ENCODE data around the gene APOBEC3C.
"Not testable (repeated sequence)": the region's sequence is repeated elsewhere in the genome, so short reads cannot be mapped to it uniquely, and the experiment has no call there.

DNA sequence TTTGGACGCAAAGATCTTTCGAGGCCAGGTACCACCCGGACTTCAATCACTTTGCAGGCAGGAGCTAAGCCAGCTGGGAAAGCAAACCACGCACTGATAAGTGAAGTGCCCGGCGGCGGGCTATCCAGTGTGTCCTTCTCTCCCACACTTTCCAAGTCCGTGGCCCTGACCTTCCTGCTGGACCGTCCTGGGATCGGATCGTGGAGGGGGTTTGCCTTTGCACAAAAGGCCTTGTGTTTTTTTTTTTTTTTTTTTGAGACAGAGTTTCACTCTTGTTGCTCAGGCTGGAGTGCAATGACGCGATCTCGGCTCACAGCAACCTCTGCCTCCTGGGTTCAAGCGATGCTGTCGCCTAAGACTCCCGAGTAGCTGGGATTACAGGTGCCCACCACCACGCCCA is 29.0 kb downstream of the APOBEC3C start:
- TF ChIP-seq EZH2 (IDR thresholded peaks at IDR 0.05; ENCODE audit: insufficient read depth, poor library complexity, severe bottlenecking); EZH2phosphoT487 (IDR thresholded peaks at IDR 0.05; ENCODE audit: insufficient read depth, low read depth): not testable (repeated sequence)
